ENCODE measurements around the gene CACNA2D4.
"Not testable (repeated sequence)": the region's sequence is repeated elsewhere in the genome, so short reads cannot be mapped to it uniquely, and the experiment has no call there.

Gene CACNA2D4

DNA sequence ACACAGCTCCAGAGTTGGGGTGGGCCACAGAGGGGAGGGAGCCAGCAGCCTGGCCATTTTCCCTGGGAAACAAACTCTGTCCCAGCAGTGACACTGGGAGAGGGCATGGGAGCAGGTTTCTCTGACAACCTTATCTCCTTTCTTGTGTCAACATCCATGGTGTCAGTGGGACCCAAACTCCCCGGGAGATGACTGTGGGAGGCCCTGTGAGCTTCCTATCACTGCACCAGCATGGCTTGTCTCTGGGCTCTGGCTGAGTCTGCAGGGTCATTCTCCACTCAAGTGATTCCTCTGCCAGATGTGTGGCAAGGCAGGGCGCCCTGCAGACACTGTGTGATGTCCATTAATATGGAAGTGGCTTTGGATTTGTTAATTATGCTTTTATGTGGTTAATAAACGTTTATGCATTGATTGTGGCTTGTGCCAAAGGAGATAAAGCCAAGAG is 88.0 kb downstream of the CACNA2D4 start:
- no peak for DNase-seq

GRCh38 chr12:1829306-1829900 is 89.0 kb downstream of the CACNA2D4 start:
- no peak for DNase-seq

DNA sequence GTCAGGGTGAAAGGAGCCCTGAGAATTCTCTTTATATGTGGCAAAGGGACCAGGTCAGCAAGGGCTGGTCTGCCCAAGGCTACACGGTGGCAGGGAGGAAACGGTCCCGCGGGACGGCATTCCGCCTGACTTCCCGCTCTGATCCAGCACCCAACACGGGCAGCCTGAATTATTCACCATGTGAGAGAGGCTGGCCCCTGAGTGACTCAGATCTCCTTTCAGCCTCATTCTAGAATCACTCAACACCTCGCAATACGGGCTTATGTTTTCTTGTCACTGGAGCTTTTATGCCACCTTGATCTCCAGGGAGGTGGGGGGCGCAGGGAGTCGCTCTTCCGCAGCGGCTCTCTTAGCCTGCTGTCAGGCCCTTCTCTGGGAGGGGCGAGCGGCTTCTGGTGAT is 89.6 kb downstream of the CACNA2D4 start:
- no peak for DNase-seq

DNA sequence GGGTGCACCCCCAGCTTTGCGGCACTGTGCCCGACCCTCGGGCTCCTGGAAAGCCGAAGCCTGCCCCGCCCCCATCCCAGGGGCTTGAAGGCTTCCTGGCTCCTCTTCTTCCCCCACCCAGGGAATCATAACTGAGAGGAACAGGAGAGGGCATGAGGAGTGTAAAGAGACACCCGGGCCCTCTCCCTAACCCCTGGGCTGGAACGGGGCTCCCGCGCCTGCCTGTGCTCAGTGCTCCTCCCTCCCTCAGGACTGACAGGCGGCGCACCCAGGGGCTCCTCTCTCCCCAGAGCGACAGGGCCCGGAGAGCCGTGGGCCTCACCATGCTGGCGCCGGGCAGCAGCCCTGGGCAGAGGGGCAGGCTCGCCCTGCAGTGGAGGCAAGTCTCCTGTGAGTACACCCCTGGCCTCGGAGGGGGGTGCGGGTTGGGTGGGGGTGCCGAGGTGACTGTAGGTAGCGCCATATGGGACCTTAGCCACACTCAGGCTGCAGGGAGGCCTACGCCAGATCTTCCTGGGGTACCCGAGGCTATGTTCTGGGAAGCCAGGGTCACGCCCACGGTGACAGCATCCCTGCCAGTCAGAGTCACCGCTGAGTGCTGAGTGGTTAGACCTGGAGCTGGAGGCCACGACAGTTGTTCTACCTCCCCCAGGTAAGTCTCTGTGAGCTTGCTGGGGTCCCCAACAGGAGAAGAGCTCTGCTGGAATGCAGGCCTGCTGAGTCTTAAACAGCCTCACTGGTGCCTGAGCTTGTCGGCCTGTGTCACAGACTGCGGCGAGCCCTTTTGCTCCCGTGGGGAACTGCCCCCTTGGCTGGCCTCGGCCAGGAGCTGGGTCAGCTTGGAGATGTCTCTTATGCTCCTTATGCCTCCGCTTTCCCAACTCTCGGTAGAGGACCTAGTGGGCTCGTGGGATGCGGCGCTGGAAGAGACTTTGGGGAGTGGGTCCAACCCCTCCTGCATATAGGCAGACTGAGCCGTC is 90.3 kb downstream of the CACNA2D4 start:
- no peak for DNase-seq

DNA sequence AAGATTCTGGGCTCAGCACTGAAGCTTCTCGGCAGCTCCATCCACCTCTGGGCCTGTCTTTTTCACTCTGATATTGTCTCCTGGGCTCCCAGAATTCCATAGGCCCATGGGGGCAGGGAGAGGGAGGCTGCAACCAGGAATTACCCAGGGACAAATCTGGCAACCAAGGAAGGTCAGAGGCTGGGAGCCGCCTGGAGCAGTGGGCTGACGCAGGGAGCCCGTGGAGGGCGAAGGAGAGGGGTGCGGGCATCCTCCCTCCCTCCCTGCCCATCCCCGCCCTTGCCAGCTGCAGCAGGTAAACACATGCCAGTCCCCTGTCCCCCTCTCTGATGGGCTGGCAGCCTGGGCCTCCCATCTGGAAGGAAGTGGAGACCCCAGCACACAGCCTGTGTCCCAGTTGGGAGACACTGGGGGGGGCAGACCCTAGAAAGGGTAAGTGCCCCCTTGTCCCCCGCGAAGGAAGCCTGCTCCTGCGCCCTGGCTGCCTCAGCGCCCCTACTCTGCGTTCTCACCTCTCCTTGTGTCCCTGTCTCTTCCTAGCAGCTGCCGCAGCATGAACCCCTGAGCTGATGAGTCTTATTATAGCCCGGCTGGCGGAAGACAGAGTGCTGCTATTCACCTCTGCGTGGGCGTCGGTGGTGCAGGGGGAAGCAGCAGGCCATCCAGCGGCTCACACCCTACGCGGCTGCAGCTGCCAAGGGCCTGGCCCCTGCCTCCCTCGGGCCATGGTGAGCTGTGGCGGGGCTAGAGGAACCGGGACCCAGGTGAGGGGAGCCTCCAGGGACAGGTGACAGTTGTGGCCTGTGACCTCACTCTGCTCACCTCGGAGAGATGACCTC is 91.4 kb downstream of the CACNA2D4 start:
- no peak for DNase-seq

DNA sequence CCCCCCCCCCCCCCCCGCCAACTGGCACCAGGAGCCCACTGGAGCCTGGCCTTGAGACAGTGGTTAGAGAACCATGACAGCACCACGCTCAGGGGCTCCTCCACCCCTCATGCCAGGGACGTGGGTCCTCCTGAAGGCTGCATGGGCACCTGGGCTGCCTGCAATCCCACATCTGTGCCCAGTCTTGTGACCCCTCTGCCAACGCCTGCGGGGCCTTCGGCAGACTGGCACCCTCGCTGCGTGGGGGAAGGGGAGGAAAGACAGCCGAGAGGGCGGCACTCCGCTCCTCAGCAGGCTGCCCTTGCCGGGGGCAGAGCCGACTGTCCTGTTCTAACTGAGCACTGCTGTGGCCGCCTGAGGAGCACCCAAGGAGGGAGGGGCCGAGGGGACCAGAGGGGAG is 92.1 kb downstream of the CACNA2D4 start:
- DNase-seq = no peak

DNA sequence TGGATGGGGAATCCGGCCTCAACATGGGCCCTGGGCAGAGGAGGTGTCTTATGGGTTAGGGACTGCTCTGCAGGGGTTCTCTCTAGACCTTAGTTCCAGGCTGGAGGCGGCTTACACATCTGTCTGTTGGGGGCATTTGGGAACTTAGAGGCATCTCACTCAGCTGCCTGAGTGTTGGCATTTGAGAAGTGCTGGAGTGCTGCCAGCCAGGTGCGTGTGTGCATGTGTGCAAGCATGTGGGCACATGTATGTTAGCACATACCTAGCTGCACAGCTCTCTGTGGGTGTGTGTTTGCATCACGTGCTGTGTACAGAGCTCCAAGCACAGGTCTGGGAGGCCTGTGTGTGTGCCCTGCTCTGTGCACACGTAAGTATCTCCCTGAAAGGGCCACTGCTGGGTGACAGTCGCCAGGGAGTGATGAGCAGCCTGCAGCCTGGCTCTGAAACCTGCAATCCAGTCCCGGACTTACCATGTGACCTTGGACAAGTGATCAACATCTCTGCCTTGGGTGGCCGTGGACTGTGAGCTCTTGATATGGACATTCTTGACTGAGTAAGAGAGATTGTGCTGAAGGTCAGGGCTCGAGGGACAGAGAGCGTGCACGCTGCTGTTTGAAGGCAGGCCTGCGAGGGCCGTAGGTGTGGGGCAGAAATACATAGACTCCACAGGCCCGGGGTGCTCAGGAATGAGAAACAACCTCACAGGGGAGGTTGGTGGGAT is 92.9 kb downstream of the CACNA2D4 start:
- no peak for DNase-seq

- DNase-seq = no peak
Observed at GRCh38 chr12:1823237-1823636, 95.2 kb downstream of the CACNA2D4 start.

DNA sequence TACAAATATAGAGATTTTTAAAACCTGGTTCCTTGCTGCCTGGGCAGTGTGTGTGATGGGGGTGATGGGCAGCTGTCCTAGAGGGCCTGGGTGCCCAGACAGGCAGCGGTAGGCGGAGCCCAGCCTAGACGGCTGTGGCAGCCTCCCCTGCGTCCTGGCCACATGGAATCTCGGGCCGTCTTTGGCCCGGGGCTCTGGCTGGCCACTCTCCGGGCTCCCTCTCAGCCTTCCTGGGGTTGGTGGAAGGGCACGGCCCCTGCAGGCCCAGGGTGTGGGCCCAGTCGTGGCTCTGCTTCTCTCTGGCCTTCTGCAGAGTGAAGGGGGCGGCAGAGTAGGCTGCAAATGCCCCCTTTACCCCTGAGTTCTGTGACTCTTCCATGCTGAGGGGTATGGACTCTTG is 95.8 kb downstream of the CACNA2D4 start:
- DNase-seq = no peak

DNA sequence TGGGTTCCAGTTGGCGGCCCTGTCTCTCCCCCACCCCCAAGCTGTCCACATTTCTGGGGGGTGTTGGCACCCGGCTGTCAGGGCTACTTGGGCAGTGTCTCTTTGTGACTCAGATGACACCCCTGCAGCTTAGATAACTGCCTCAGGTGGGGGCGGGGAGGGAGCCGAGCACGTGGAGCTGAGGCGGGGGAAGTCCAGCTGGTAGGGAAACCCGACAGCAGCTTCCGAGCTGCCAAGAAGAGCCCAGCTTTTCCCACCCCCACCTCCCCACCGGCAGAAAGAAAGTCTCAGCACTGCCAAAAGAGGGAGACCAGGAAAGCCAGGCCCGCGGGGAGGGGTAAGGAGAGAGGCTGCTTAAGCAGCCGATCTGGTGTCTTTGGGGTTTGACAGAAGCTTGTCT is 96.6 kb downstream of the CACNA2D4 start:
- no peak for DNase-seq

DNA sequence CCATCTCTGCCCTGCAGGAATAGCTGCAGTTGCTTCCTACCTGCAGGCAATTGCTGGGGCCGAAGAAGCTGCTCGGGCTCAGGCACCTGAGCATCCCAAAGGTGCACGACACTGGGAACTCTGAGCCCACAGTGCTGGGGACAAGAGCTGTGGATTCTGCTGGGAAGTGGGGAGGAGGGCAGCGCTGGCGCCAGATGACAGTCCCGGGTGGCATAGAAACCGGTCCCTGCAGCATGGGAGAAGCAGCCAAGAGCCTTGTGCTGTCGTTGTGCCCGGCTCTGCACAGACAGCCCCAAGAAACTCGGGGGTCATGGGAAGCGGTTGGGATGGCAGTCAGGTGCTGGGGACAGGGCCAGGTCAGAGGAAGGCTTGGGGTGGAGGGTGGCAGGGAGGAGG is 97.6 kb downstream of the CACNA2D4 start:
- DNase-seq = no peak

- DNase-seq = no peak
Observed at GRCh38 chr12:1820191-1820895, 98.1 kb downstream of the CACNA2D4 start, which contains the start of gene LRTM2. Gene LRTM2 (plus strand): TSS chr12:1820565. CDS start chr12:1828149, 7,584 bp downstream.

DNA sequence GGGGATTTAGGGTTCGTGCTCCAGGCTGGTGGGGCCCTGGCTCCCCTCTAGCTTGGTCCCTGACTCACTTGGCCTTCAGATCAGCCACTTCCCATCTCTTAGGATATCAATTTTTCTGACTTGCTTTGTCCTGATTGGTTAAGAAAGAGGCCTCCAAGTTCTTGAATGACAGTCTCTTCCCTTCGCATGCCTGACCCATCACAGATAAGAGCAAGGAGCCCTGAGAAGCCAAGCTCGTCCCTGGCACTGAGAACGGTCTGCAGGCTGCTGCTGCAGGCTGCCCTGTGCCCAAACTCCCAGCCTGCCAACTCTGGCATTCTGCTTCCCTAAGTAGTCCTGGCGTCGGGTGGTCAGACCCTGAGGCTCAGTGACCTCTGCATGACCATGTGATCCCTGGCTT is 98.9 kb downstream of the CACNA2D4 start:
- no peak for DNase-seq

DNA sequence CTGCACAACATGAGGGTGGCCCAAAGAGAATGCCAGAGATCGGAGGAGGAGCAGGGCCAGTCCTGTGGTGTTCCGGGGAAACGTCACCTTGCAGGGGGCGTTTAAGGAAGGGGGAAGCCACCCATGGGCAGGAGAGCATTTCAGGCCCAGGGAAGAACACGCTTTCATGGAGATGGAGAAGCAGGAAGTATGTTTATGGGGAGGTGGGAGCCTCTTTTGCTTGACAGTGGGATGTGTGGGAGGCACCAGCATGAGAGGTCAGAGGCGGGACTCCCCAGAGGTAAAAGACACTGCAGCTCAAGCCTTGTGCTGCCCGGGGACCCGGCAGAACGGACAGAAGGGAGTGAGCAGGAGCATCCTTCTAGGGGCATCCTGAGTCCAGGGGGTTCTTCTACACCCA is 99.4 kb downstream of the CACNA2D4 start:
- DNase-seq = no peak

- DNase-seq = not testable (repeated sequence)
Observed at GRCh38 chr12:1817928-1818327, 100.5 kb downstream of the CACNA2D4 start.

GRCh38 chr12:1816730-1817348 is 101.6 kb downstream of the CACNA2D4 start:
- DNase-seq = no peak

DNA sequence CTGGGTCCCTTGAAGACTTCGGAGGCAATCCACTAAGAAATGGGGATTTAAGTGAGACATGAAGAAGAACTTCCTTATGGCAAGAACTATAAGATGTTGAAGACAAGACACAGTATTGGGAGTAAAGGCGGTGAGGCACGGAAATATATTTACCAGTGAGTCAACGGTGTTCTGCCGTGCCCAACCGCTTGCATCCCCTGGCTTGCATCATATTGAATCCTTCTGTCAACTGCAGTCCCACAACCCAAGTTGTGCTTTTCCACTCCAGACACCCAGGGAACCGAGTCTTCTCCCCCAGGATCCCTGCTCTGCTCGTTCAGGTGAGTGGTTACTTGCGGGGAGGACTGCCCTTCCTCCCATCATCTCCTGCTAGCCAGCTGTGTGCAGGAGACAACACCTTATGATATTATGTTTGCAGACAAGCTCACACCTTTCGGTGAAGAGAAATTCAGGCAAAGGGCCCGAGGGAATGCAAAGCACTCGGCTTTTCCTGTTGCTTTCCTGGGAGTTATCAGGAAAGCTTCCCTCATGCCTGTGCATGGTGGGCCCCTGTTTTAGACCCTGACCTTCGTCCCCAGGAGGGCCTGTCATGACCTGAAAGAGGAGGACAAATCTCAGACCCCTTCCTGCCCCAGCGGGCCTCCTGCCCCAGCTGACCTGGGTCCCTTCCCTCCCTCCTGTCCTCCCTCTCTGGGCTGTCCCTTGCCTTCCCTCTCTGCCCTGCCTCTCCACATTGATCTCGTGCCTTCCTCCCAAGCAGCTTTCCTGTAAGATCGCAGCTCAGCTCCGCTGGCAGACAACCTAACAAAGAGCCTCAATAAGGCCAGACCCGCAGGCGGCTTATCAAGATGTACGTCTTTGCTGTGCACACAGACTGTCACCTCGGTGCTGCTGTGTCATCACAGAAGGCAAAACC is 102.4 kb downstream of the CACNA2D4 start:
- no peak for DNase-seq

DNA sequence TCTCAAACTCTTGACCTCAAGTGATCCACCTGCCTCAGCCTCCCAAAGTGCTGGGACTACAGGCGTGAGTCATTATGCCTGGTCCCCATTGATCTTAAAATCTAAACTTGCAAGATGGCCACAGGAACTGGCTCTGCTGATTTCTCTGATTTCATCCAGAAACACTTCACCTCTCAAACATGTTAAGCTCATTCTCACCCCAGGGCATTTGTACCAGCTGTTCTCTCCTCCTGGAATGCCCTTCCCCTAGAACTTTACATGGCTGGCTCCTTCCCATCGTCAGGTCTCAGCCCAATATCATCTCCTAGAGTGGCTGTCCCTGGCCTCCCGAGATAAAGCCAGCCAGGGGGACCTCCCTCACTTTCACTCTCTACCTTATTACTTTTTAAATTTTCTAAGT is 103.3 kb downstream of the CACNA2D4 start:
- no peak for DNase-seq

DNA sequence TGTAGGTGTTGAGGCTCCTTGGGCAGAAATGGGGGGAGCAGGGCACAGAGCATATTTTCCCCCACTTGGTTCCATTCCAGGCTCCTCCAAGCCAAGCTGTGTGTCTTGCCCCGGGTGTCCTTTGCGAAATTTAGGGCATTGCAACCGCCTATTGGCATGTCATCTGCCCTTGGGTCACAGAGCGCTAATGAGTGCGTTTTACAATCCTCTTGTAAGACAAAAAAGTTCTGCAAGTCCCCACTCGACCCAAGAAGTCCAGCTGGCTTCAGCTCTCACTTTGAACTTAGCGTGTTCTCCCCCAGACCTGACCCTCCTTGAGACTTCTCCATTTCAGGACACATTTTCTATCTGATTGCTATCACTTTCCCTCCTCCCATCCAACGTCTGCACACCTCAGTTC is 104.2 kb downstream of the CACNA2D4 start:
- no peak for DNase-seq

DNA sequence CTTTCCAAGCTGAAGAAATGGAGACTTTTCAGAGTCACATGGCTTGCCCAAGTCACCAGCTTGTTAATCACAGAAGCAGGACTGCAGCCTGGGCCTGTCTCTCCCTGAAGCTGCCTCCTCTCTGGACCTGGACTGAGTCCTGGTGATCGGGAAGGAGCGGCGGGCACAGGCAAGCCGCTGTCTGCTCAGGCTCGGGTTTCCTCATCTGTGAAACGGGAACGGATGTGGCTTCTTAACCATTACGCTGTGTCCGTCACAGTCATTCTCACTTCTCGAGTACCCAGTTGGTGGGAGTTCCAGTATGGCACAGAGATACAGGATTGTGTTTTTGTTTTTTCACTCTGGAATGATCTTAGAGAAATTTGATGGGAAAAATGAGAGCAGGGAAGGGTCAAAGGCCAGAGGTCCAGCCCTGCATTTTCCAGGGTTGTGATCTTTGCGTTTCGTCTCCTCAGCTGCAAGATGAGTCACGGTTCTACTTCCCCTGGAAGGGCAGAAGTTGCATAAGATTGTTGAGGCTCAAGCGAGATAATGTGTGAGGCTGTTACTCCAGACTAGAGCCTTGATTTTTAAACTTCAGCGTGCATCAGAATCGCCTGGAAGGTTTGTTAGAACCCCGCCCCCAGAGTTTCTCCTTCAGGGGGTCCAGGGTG is 105.7 kb downstream of the CACNA2D4 start:
- DNase-seq = no peak

All from stimulated activated CD8-positive, alpha-beta memory T cell treated with anti-CD3 and anti-CD28 coated beads, Interleukin-4, amount 100 ng/mL, for 48 hours (primary cell).